HG03575 (cell line): Measurements from ENCODE around the gene CCDC90B.
A peak's percentile ranks its signal among the peaks of the same experiment; 100 is the strongest.
"Not testable (repeated sequence)": the region's sequence is repeated elsewhere in the genome, so short reads cannot be mapped to it uniquely, and the experiment has no call there.

Experiments
- ATAC-seq: cut with Tn5 transposase; IDR thresholded peaks from one replicate; pipeline ENCODE4 v1.9.1; 2021; ENCODE audit not compliant: unreplicated experiment, insufficient number of reproducible peaks, low FRiP score; ENCODE audit errors: extremely low read depth

The CCDC90B gene

GRCh38 chr11:83285771-83286528 lies at the start of gene CCDC90B:
CCDC90B (minus strand) TSS chr11:83286367; CDS start chr11:83285972, 395 bp downstream.
- peak; percentile 82 for ATAC-seq

GRCh38 chr11:83335446-83336070 lies 49.4 kb upstream of the CCDC90B start:
- ATAC-seq: no peak

GRCh38 chr11:83330303-83330702 lies 44.1 kb upstream of the CCDC90B start:
- ATAC-seq: no peak

GRCh38 chr11:83326326-83326725 lies 40.2 kb upstream of the CCDC90B start:
- no peak for ATAC-seq

GRCh38 chr11:83319346-83319745 lies 33.2 kb upstream of the CCDC90B start:
- ATAC-seq: no peak

GRCh38 chr11:83318931-83319330 lies 32.8 kb upstream of the CCDC90B start:
- ATAC-seq: no peak

GRCh38 chr11:83317757-83318690 lies 31.9 kb upstream of the CCDC90B start:
- no peak for ATAC-seq

GRCh38 chr11:83316897-83317268 lies 30.7 kb upstream of the CCDC90B start:
- ATAC-seq: not testable (repeated sequence)

GRCh38 chr11:83316143-83316896 lies 30.2 kb upstream of the CCDC90B start:
- ATAC-seq: not testable (repeated sequence)

- no peak for ATAC-seq
Observed at GRCh38 chr11:83312430-83312829, 26.3 kb upstream of the CCDC90B start.

- ATAC-seq: no peak
Observed at GRCh38 chr11:83311701-83312100, 25.5 kb upstream of the CCDC90B start.

GRCh38 chr11:83310718-83311117 lies 24.6 kb upstream of the CCDC90B start:
- ATAC-seq: no peak

- not testable (repeated sequence) for ATAC-seq
Observed at GRCh38 chr11:83308536-83308935, 22.4 kb upstream of the CCDC90B start.

- no peak for ATAC-seq
Observed at GRCh38 chr11:83306200-83307080, 20.3 kb upstream of the CCDC90B start.

GRCh38 chr11:83303316-83303715 lies 17.1 kb upstream of the CCDC90B start:
- ATAC-seq: no peak

GRCh38 chr11:83302151-83302550 lies 16.0 kb upstream of the CCDC90B start:
- ATAC-seq: no peak

- no peak for ATAC-seq
Observed at GRCh38 chr11:83299681-83300080, 13.5 kb upstream of the CCDC90B start.

- ATAC-seq: no peak
Observed at GRCh38 chr11:83294208-83294607, 8.0 kb upstream of the CCDC90B start.
